Measurements from ENCODE around the gene PCSK6. TPM values are rescaled to one million over a fixed set of nuclear protein-coding genes. Genes with fewer than 3 reads are reported as not detected.

Gene PCSK6
- total RNA-seq, 2 experiments from 2014 or later = 2.7 to 3.0 TPM

- Mint-ChIP-seq H3K4me1 (ENCODE audit: low read depth) (peaks cover 25% of the 10 kb centered on the region), H3K27ac (no peak overlapping the region), H3K27me3 (peaks cover 35% of the 10 kb centered on the region), H3K9me3 (no peaks in the 10 kb centered on the region), H3K36me3 (ENCODE audit: low read depth) (no peaks in the 10 kb centered on the region), H3K4me3 (no peak overlapping the region)
- ChIA-PET POLR2A (no interaction called here), CTCF (interaction anchor here (1.2 to 2.7 kb wide), 3 partner anchors 12 to 180 kb away, joined by 3 to 21 read pairs (median 5); no protein-coding TSS in a partner anchor)
- ATAC-seq = peak; percentile 34
- DNase-seq = peak; percentile 61
- no peak for TF ChIP-seq CTCF (IDR thresholded peaks at IDR 0.05)
- intact Hi-C loops (cut with micrococcal nuclease) = loop anchor here (5.0 to 10.0 kb wide), 2 partner anchors 175 to 203 kb away; partner anchors contain the start of gene SNRPA1
Measured at GRCh38 chr15:101499863-101500713, 10.6 kb upstream of the PCSK6 start.

GRCh38 chr15:101498717-101499480 lies 9.4 kb upstream of the PCSK6 start:
- Mint-ChIP-seq H3K9me3 (no peaks in the 10 kb centered on the region), H3K4me1 (ENCODE audit: low read depth) (peaks cover 27% of the 10 kb centered on the region), H3K27ac (no peak overlapping the region), H3K4me3 (no peak overlapping the region), H3K36me3 (ENCODE audit: low read depth) (no peaks in the 10 kb centered on the region), H3K27me3 (peaks cover 41% of the 10 kb centered on the region)
- no peak for DNase-seq
- ChIA-PET POLR2A (interaction anchor here (1.3 kb wide), 1 partner anchor 229 kb away, joined by 3 read pairs; no protein-coding TSS in a partner anchor), CTCF (interaction anchor here (1.1 to 1.2 kb wide), 2 partner anchors 142 to 178 kb away, joined by 3 read pairs; no protein-coding TSS in a partner anchor)
- no peak for ATAC-seq
- intact Hi-C loops (cut with micrococcal nuclease) = loop anchor here (10.0 kb wide), 1 partner anchor 174 kb away; no protein-coding TSS in a partner anchor
- no peak for TF ChIP-seq CTCF (IDR thresholded peaks at IDR 0.05)

- intact Hi-C loops (cut with micrococcal nuclease) = loop anchor here (10.0 kb wide), 1 partner anchor 173 kb away; no protein-coding TSS in a partner anchor
Measured at GRCh38 chr15:101498076-101498716, 8.7 kb upstream of the PCSK6 start.

GRCh38 chr15:101497484-101498034 lies 8.1 kb upstream of the PCSK6 start:
- H3K27me3 Mint-ChIP-seq = peaks cover 37% of the 10 kb centered on the region
- H3K9me3 Mint-ChIP-seq = no peaks in the 10 kb centered on the region
- no peak overlapping the region for H3K27ac Mint-ChIP-seq
- CTCF ChIA-PET = interaction anchor here (1.2 kb wide), 1 partner anchor 176 kb away, joined by 3 read pairs; no protein-coding TSS in a partner anchor
- intact Hi-C loops (cut with micrococcal nuclease) = loop anchor here (10.0 kb wide), 1 partner anchor 173 kb away; no protein-coding TSS in a partner anchor
- ATAC-seq (no peak), DNase-seq (no peak)
- no peaks in the 10 kb centered on the region for H3K36me3 Mint-ChIP-seq (ENCODE audit: low read depth)
- POLR2A ChIA-PET = interaction anchor here (0.5 kb wide), 1 partner anchor 80 kb away, joined by 5 read pairs; no protein-coding TSS in a partner anchor
- no peak overlapping the region for H3K4me3 Mint-ChIP-seq
- H3K4me1 Mint-ChIP-seq (ENCODE audit: low read depth) = peaks cover 27% of the 10 kb centered on the region
- TF ChIP-seq CTCF (IDR thresholded peaks at IDR 0.05) = no peak

More at GRCh38 chr15:101498076-101498716, 8.7 kb upstream of the PCSK6 start:
- H3K4me1 Mint-ChIP-seq (ENCODE audit: low read depth) = peaks cover 27% of the 10 kb centered on the region
- ChIA-PET CTCF (interaction anchor here (1.1 to 1.2 kb wide), 2 partner anchors 143 to 177 kb away, joined by 3 read pairs; no protein-coding TSS in a partner anchor), POLR2A (interaction anchor here (1.3 kb wide), 1 partner anchor 228 kb away, joined by 3 read pairs; no protein-coding TSS in a partner anchor)
- H3K9me3 Mint-ChIP-seq = no peaks in the 10 kb centered on the region
- no peak for ATAC-seq
- TF ChIP-seq CTCF (IDR thresholded peaks at IDR 0.05) = no peak
- DNase-seq = no peak
- no peak overlapping the region for H3K4me3 Mint-ChIP-seq
- H3K27me3 Mint-ChIP-seq = peaks cover 39% of the 10 kb centered on the region
- H3K27ac Mint-ChIP-seq = no peak overlapping the region
- H3K36me3 Mint-ChIP-seq (ENCODE audit: low read depth) = no peaks in the 10 kb centered on the region
